Stimulated activated naive CD8-positive, alpha-beta T cell treated with anti-CD3 and anti-CD28 coated beads, Interleukin-15, Interleukin-2, amounts not matched to agents 100 ng/mL and 50 ng/mL, for 24 hours (primary cell): ENCODE measurements around the gene SLC34A1.
A peak's percentile ranks its signal among the peaks of the same experiment; 100 is the strongest.
"Not testable (repeated sequence)": the region's sequence is repeated elsewhere in the genome, so short reads cannot be mapped to it uniquely, and the experiment has no call there.

Experiments
- H3K27ac Mint-ChIP-seq: one replicate; pipeline ENCODE4 v1.8.0; 2021; ENCODE audit warnings: mild to moderate bottlenecking, mixed read lengths
- H3K27me3 Mint-ChIP-seq: one replicate; pipeline ENCODE4 v1.8.0; 2021; ENCODE audit warnings: mixed read lengths
- H3K36me3 Mint-ChIP-seq: one replicate; pipeline ENCODE4 v1.8.0; 2021; ENCODE audit warnings: low read depth, mixed read lengths
- H3K4me1 Mint-ChIP-seq: one replicate; pipeline ENCODE4 v1.8.0; 2021; ENCODE audit warnings: low read depth, mixed read lengths
- H3K4me3 Mint-ChIP-seq: one replicate; pipeline ENCODE4 v1.8.0; 2021; ENCODE audit warnings: mild to moderate bottlenecking, mixed read lengths
- H3K9me3 Mint-ChIP-seq: one replicate; pipeline ENCODE4 v1.8.0; 2021; ENCODE audit warnings: mixed read lengths

The SLC34A1 gene

GRCh38 chr5:177360740-177361139 is 23.5 kb upstream of the SLC34A1 start:
- H3K36me3 Mint-ChIP-seq, H3K27ac Mint-ChIP-seq, H3K4me3 Mint-ChIP-seq: not testable (repeated sequence)

GRCh38 chr5:177361418-177362291 is 22.6 kb upstream of the SLC34A1 start:
- H3K27ac Mint-ChIP-seq = peak overlapping the region; percentile 66
- H3K4me3 Mint-ChIP-seq = peak overlapping the region; percentile 67
- peaks cover 5% of the 10 kb centered on the region for H3K36me3 Mint-ChIP-seq
- no peaks in the 10 kb centered on the region for H3K9me3 Mint-ChIP-seq
- peaks cover 89% of the 10 kb centered on the region for H3K4me1 Mint-ChIP-seq
- no peaks in the 10 kb centered on the region for H3K27me3 Mint-ChIP-seq

More at GRCh38 chr5:177360740-177361139, 23.5 kb upstream of the SLC34A1 start:
- not testable (repeated sequence) for H3K9me3 Mint-ChIP-seq, H3K27me3 Mint-ChIP-seq
- peaks cover 91% of the 10 kb centered on the region for H3K4me1 Mint-ChIP-seq

GRCh38 chr5:177362292-177362609 is 22.0 kb upstream of the SLC34A1 start:
- Mint-ChIP-seq H3K27ac (peak overlapping the region; percentile 66), H3K4me3 (peak overlapping the region; percentile 67), H3K4me1 (peaks cover 83% of the 10 kb centered on the region), H3K27me3 (no peaks in the 10 kb centered on the region), H3K9me3 (no peaks in the 10 kb centered on the region), H3K36me3 (peaks cover 5% of the 10 kb centered on the region)

GRCh38 chr5:177362610-177363507 is 21.4 kb upstream of the SLC34A1 start:
- peak overlapping the region; percentile 67 for H3K4me3 Mint-ChIP-seq
- H3K4me1 Mint-ChIP-seq = peaks cover 77% of the 10 kb centered on the region
- no peaks in the 10 kb centered on the region for H3K9me3 Mint-ChIP-seq
- no peaks in the 10 kb centered on the region for H3K27me3 Mint-ChIP-seq
- peaks cover 5% of the 10 kb centered on the region for H3K36me3 Mint-ChIP-seq
- H3K27ac Mint-ChIP-seq = peak overlapping the region; percentile 66

GRCh38 chr5:177363565-177363964 is 20.7 kb upstream of the SLC34A1 start:
- Mint-ChIP-seq H3K27ac (no peak overlapping the region), H3K9me3 (no peaks in the 10 kb centered on the region), H3K36me3 (peaks cover 10% of the 10 kb centered on the region)

GRCh38 chr5:177364159-177364962 is 19.9 kb upstream of the SLC34A1 start:
- H3K4me1 Mint-ChIP-seq = peaks cover 81% of the 10 kb centered on the region
- H3K27ac Mint-ChIP-seq = peak overlapping the region; percentile 80
- peaks cover 18% of the 10 kb centered on the region for H3K36me3 Mint-ChIP-seq
- H3K9me3 Mint-ChIP-seq = no peaks in the 10 kb centered on the region
- no peaks in the 10 kb centered on the region for H3K27me3 Mint-ChIP-seq
- peak overlapping the region; percentile 54 for H3K4me3 Mint-ChIP-seq

More at GRCh38 chr5:177363565-177363964, 20.7 kb upstream of the SLC34A1 start:
- Mint-ChIP-seq H3K4me1 (peaks cover 81% of the 10 kb centered on the region), H3K4me3 (peak overlapping the region; percentile 67), H3K27me3 (no peaks in the 10 kb centered on the region)

GRCh38 chr5:177365845-177366527 is 18.2 kb upstream of the SLC34A1 start:
- Mint-ChIP-seq H3K27me3 (no peaks in the 10 kb centered on the region), H3K27ac (no peak overlapping the region), H3K4me1 (peaks cover 74% of the 10 kb centered on the region), H3K9me3 (no peaks in the 10 kb centered on the region), H3K4me3 (no peak overlapping the region), H3K36me3 (peaks cover 24% of the 10 kb centered on the region)

- Mint-ChIP-seq H3K27me3 (no peaks in the 10 kb centered on the region), H3K4me3 (no peak overlapping the region), H3K9me3 (no peaks in the 10 kb centered on the region), H3K27ac (no peak overlapping the region), H3K4me1 (peaks cover 73% of the 10 kb centered on the region), H3K36me3 (peaks cover 24% of the 10 kb centered on the region)
These were observed 17.5 kb upstream of the SLC34A1 start for GRCh38 chr5:177366528-177367322.

GRCh38 chr5:177367323-177367848 is 16.8 kb upstream of the SLC34A1 start:
- Mint-ChIP-seq H3K27ac (no peak overlapping the region), H3K4me1 (peaks cover 73% of the 10 kb centered on the region), H3K36me3 (peaks cover 24% of the 10 kb centered on the region), H3K27me3 (no peaks in the 10 kb centered on the region), H3K9me3 (no peaks in the 10 kb centered on the region), H3K4me3 (no peak overlapping the region)

GRCh38 chr5:177367981-177368868 is 16.0 kb upstream of the SLC34A1 start:
- no peaks in the 10 kb centered on the region for H3K9me3 Mint-ChIP-seq
- H3K4me3 Mint-ChIP-seq = no peak overlapping the region
- peaks cover 73% of the 10 kb centered on the region for H3K4me1 Mint-ChIP-seq
- H3K27ac Mint-ChIP-seq = no peak overlapping the region
- H3K27me3 Mint-ChIP-seq = no peaks in the 10 kb centered on the region
- peaks cover 24% of the 10 kb centered on the region for H3K36me3 Mint-ChIP-seq

GRCh38 chr5:177368869-177369644 is 15.2 kb upstream of the SLC34A1 start:
- peaks cover 73% of the 10 kb centered on the region for H3K4me1 Mint-ChIP-seq
- no peak overlapping the region for H3K27ac Mint-ChIP-seq
- no peaks in the 10 kb centered on the region for H3K9me3 Mint-ChIP-seq
- no peaks in the 10 kb centered on the region for H3K27me3 Mint-ChIP-seq
- H3K36me3 Mint-ChIP-seq = peaks cover 24% of the 10 kb centered on the region
- H3K4me3 Mint-ChIP-seq = no peak overlapping the region
